ENCODE results near the gene IL7R.
"Not testable (repeated sequence)": the region's sequence is repeated elsewhere in the genome, so short reads cannot be mapped to it uniquely, and the experiment has no call there.

Gene IL7R

DNA sequence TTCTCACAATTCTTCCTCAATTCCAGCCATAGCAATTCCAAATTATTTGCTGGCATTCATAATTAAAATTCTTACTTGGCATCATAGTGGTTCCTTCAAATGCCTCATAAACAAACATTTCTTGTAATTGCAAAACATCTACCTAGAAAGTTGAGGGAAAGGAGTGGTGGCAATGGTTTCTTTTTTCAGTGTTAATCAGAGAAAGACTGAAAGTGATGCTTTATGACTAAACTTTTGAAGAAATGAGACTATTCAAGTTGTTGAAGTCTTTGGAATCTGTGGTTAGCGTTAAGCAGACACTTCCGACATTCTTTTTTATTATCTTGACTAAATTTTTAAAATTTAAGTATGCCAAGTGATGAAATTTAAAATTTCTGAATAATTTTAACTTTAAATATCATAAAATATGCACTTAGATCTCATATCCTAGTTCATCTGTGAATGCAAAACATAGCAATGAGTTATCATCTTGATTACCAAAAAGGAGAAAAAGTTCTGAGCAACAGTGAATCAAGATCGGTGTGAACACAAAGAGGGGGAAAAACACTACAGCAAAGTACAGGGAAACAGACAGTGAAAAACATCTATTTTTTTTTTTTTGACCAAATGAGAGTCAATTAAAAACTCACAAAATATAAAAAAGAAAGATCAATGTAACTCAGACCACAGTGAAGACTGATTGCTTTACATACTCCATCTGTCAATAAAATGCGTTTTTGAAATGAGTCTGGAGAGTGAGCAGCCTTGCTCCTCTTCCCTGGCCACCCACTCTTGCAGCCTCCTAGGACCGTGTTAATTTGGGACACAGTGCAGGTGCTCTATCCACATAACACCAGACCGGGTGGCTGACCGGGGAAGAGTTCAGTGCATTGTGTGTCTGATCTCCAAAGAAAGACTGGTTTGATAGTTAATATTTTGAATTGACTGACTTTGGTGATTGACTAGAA is 20.6 kb upstream of the IL7R start:
- no peak for FAIRE-seq

GRCh38 chr5:35838370-35839042 is 18.2 kb upstream of the IL7R start:
- TF ChIP-seq POLR2A (IDR thresholded peaks at IDR 0.05; ENCODE audit: low read depth, low read length), result no peak
- TF ChIP-seq POLR2AphosphoS5 (IDR thresholded peaks at IDR 0.05; ENCODE audit: low read depth, low read length), result no peak
- no peak for TF ChIP-seq POU2F2 (IDR thresholded peaks at IDR 0.05; ENCODE audit: low read depth, low read length)
- TF ChIP-seq PAX5 (IDR thresholded peaks at IDR 0.05; ENCODE audit: insufficient read depth, low read length, severe bottlenecking), result no peak
- TF ChIP-seq SPI1 (IDR thresholded peaks at IDR 0.05; ENCODE audit: low read depth, low read length), result no peak
- no peak for TF ChIP-seq TAF1 (IDR thresholded peaks at IDR 0.05; ENCODE audit: low read depth, low read length)
- DNase-seq (ENCODE audit: insufficient read length, low spot score) (no peak), FAIRE-seq (no peak)

More for the DNA sequence above, 20.6 kb upstream of the IL7R start:
- no peak for DNase-seq (ENCODE audit: insufficient read length, low spot score)
- no peak for TF ChIP-seq TAF1 (IDR thresholded peaks at IDR 0.05; ENCODE audit: low read depth, low read length)
- no peak for TF ChIP-seq POLR2A (IDR thresholded peaks at IDR 0.05; ENCODE audit: low read depth, low read length)
- no peak for TF ChIP-seq POLR2AphosphoS5 (IDR thresholded peaks at IDR 0.05; ENCODE audit: low read depth, low read length)
- peak; percentile 35; the same call in 1 of the 2 replicates for TF ChIP-seq SPI1 (IDR thresholded peaks at IDR 0.05; ENCODE audit: low read depth, low read length)
- no peak for TF ChIP-seq POU2F2 (IDR thresholded peaks at IDR 0.05; ENCODE audit: low read depth, low read length)
- TF ChIP-seq PAX5 (IDR thresholded peaks at IDR 0.05; ENCODE audit: insufficient read depth, low read length, severe bottlenecking), result no peak

DNA sequence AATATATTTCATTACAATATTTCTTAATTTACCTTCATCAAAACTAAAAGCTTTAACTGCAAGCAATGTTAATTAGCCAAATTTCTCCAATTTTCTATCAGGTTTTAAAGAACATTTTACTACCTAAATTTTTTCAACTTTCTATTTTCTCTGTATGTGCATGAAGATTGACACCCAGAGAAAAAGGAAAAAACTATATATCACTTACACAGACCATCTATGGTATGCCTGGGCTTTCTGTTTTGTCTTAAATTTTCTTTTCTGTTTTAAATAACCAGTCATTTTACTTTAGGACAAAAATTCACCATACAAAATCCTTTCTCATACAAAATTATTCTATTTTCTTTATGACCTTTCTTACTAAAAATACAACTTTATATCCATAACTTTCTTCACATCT is 13.8 kb upstream of the IL7R start:
- no peak for FAIRE-seq
- TF ChIP-seq PAX5 (IDR thresholded peaks at IDR 0.05; ENCODE audit: insufficient read depth, low read length, severe bottlenecking) (no peak), TAF1 (IDR thresholded peaks at IDR 0.05; ENCODE audit: low read depth, low read length) (no peak), POLR2AphosphoS5 (IDR thresholded peaks at IDR 0.05; ENCODE audit: low read depth, low read length) (no peak), POLR2A (IDR thresholded peaks at IDR 0.05; ENCODE audit: low read depth, low read length) (no peak), POU2F2 (IDR thresholded peaks at IDR 0.05; ENCODE audit: low read depth, low read length) (no peak), SPI1 (IDR thresholded peaks at IDR 0.05; ENCODE audit: low read depth, low read length) (no peak)
- no peak for DNase-seq (ENCODE audit: insufficient read length, low spot score)

GRCh38 chr5:35845508-35845907 is 11.2 kb upstream of the IL7R start:
- FAIRE-seq; DNase-seq (ENCODE audit: insufficient read length, low spot score): not testable (repeated sequence)

DNA sequence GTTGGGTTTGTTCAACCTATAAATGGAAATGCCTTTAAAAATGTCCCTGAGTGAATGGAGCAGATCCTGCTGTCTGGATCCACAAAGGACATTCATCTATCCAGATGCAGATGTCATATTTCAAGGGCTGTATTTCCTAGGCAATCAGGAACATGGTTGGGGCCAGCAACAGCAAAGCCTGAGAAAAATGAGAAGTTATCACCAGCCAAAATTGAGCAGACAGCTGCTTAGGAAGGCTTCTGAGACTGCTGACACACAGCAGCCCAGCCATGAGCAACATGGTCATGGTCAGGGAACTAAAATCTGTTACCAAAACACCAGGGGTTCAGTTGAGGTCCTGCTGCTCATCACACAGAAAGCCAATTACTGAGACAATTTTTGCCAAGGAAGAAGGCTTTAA is 9.2 kb upstream of the IL7R start:
- DNase-seq (ENCODE audit: insufficient read length, low spot score), result no peak
- no peak for FAIRE-seq
- no peak for TF ChIP-seq POLR2AphosphoS5 (IDR thresholded peaks at IDR 0.05; ENCODE audit: low read depth, low read length)
- no peak for TF ChIP-seq TAF1 (IDR thresholded peaks at IDR 0.05; ENCODE audit: low read depth, low read length)
- no peak for TF ChIP-seq POU2F2 (IDR thresholded peaks at IDR 0.05; ENCODE audit: low read depth, low read length)
- TF ChIP-seq SPI1 (IDR thresholded peaks at IDR 0.05; ENCODE audit: low read depth, low read length), result no peak
- TF ChIP-seq POLR2A (IDR thresholded peaks at IDR 0.05; ENCODE audit: low read depth, low read length), result no peak

DNA sequence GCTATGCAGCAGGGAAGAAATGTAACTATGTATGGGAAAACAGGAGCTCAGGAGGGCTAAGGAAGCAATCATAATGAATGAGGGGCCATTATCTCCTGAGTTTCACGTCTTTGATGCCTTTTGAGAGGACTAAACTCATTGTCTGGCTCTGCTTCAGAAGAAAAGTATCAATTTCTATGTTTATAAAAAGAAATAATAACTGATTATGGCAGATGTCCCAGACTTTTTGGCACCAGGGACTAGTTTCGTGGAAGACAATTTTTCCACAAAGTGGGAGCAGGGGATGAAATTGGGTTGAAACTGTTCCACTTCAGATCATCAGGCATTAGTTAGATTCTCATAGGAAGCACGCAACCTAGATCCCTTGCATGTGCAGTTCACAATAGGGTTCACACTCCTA is 8.7 kb upstream of the IL7R start:
- TF ChIP-seq TAF1 (IDR thresholded peaks at IDR 0.05; ENCODE audit: low read depth, low read length), result no peak
- no peak for TF ChIP-seq POLR2A (IDR thresholded peaks at IDR 0.05; ENCODE audit: low read depth, low read length)
- TF ChIP-seq POU2F2 (IDR thresholded peaks at IDR 0.05; ENCODE audit: low read depth, low read length), result no peak
- no peak for TF ChIP-seq PAX5 (IDR thresholded peaks at IDR 0.05; ENCODE audit: insufficient read depth, low read length, severe bottlenecking)
- no peak for TF ChIP-seq SPI1 (IDR thresholded peaks at IDR 0.05; ENCODE audit: low read depth, low read length)
- no peak for TF ChIP-seq POLR2AphosphoS5 (IDR thresholded peaks at IDR 0.05; ENCODE audit: low read depth, low read length)
- FAIRE-seq (no peak), DNase-seq (ENCODE audit: insufficient read length, low spot score) (no peak)

DNA sequence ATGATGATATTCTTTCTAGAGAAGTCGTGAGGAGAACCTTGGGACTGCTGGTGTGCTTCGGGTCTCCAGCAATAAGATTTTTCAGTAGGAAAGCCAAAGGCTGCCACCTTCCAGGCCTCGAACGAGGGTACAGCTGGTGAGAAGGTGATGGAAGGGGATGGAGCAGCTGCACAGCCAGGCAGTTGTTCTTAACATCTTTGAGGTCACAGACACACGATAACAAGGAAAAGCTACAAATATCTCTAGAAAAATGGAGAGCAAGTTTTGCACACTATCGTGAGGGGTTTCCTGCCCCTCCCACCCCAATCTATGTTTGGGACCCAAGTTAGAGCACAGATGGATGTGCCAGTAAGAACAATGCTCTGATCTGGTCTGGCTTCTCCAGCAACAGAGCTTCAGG is 6.8 kb upstream of the IL7R start:
- FAIRE-seq, result no peak
- TF ChIP-seq POLR2A (IDR thresholded peaks at IDR 0.05; ENCODE audit: low read depth, low read length) (no peak), TAF1 (IDR thresholded peaks at IDR 0.05; ENCODE audit: low read depth, low read length) (no peak), POLR2AphosphoS5 (IDR thresholded peaks at IDR 0.05; ENCODE audit: low read depth, low read length) (no peak), PAX5 (IDR thresholded peaks at IDR 0.05; ENCODE audit: insufficient read depth, low read length, severe bottlenecking) (no peak), SPI1 (IDR thresholded peaks at IDR 0.05; ENCODE audit: low read depth, low read length) (no peak)

DNA sequence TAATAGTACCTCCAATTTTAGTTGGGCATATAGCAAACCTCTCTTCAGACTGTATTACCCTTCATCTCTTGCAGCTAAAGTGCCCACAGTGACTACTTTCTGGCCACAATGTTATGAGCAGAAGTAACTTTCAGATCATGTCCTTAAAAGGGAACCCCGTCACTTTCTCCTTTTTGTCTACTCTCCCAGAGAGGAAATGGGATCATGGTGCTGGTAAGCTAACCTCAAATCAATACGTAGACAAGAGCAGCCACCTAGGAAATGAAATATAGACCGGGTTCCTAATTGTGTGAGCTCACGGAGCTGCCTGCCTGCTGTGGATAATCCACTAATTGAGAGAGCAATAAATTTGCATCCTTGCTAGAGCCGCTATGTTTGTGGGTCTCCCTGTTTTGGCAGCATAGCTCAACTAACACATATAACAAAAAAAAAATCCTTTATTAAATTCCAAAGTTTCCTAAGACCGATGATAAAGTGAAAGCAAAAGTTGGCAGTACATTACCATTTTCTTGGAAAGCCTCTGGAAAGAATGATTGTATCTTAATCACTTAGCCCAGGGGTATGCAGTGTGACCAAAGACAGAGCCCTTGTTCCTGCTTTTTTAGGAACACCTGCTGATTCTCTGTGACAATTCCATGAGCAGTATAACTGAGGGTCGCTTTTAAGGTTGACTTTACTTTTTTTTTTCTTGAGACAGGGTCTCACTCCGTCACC is 5.6 kb upstream of the IL7R start:
- DNase-seq (ENCODE audit: insufficient read length, low spot score) (no peak), FAIRE-seq (no peak)
- TF ChIP-seq TAF1 (IDR thresholded peaks at IDR 0.05; ENCODE audit: low read depth, low read length) (no peak), POLR2AphosphoS5 (IDR thresholded peaks at IDR 0.05; ENCODE audit: low read depth, low read length) (no peak), POU2F2 (IDR thresholded peaks at IDR 0.05; ENCODE audit: low read depth, low read length) (no peak), SPI1 (IDR thresholded peaks at IDR 0.05; ENCODE audit: low read depth, low read length) (no peak), PAX5 (IDR thresholded peaks at IDR 0.05; ENCODE audit: insufficient read depth, low read length, severe bottlenecking) (no peak), POLR2A (IDR thresholded peaks at IDR 0.05; ENCODE audit: low read depth, low read length) (no peak)

More for the DNA sequence above, 6.8 kb upstream of the IL7R start:
- DNase-seq (ENCODE audit: insufficient read length, low spot score), result no peak

- no peak for DNase-seq (ENCODE audit: insufficient read length, low spot score)
- no peak for TF ChIP-seq POU2F2 (IDR thresholded peaks at IDR 0.05; ENCODE audit: low read depth, low read length)
- TF ChIP-seq SPI1 (IDR thresholded peaks at IDR 0.05; ENCODE audit: low read depth, low read length), result peak; percentile 78
- FAIRE-seq, result no peak
These were observed 4.5 kb upstream of the IL7R start for GRCh38 chr5:35852084-35852734.
